NCI-H1930 (cell line): ENCODE results near the gene GLIS2.
"Not testable (repeated sequence)": the region's sequence is repeated elsewhere in the genome, so short reads cannot be mapped to it uniquely, and the experiment has no call there.

ENCODE experiments used
- DNase-seq, 2 experiments: peaks; one replicate each; lab custom pipeline; 2025; lab: John Stamatoyannopoulos, UW

GLIS2 gene

DNA sequence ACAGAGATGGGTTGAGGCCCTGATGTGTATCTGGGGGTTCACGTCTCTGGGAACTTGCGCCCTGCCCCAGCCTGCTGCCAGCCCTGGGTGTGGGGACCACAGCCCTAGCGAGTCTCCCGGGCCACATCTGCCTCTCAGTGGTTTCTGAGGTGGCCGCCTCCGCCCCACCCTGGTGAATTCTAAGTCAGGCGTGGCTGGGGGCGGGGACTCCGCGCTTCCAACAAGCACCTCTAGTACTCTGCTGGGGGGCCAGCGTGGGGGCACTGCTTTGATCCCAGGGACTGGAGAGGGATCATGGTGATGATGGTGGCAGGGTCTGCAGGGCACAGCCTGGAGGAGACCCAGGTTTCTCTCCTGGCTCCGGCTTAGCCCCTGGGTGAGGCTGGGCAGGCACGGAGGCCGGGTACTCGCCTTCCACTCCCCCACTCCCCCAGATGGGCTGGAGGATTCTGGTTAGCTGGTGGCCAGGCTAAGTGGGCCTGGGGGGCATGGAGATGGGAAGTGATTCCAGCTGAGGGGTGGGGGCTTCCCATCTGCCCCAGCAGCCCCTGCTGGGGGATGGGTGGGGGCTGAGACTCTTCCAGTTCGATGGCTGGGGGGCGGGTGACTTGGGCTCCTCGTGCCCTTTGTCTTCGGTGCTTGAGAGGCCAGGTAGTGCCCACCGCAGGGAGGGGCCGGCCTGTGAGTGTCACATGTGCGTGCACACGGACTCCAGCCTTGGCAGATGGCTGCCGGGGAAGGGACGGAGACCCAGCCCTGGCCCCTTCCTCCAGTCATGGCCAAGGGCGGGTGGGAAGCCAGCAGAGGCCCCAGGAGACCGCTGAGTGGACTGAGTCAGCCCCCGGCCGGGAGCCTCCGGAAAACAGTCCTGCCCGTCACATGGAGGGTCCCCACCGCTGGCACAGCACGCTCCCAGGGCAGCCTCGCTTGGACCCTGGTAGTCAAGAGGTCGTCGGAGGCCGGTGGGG lies 3.9 kb downstream of the GLIS2 start:
- DNase-seq, result no peak

DNA sequence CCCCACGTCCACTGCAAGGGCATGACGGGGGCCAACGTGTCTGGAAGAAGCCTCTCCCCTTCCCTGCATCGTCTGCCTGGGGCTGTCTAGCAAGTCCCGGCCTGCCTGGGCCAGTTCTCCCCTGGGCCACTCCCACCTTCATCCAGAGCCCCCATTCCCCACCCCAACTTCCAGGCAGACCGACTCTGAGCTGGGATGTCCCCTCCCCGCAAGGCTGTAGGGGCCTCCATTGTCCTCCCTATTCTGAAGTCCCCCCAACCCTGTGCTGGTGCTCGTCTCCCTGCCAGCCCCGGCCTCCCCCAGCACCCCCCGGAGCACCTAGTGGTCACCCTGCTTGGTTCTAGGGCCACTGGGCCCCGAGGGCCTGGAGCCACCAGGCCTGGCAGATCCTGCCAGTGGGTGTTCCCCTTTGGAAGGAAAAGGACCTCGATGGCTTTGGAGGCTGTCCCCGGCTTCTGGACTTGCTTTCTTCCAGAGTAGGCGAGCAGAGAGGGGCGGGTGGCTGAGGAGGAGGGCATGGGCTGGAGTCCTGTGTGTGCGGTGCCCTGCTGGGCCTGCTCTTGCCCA lies 4.8 kb downstream of the GLIS2 start:
- DNase-seq, result no peak

- DNase-seq, result no peak
These were observed 5.6 kb downstream of the GLIS2 start for GRCh38 chr16:4321286-4322120.

DNA sequence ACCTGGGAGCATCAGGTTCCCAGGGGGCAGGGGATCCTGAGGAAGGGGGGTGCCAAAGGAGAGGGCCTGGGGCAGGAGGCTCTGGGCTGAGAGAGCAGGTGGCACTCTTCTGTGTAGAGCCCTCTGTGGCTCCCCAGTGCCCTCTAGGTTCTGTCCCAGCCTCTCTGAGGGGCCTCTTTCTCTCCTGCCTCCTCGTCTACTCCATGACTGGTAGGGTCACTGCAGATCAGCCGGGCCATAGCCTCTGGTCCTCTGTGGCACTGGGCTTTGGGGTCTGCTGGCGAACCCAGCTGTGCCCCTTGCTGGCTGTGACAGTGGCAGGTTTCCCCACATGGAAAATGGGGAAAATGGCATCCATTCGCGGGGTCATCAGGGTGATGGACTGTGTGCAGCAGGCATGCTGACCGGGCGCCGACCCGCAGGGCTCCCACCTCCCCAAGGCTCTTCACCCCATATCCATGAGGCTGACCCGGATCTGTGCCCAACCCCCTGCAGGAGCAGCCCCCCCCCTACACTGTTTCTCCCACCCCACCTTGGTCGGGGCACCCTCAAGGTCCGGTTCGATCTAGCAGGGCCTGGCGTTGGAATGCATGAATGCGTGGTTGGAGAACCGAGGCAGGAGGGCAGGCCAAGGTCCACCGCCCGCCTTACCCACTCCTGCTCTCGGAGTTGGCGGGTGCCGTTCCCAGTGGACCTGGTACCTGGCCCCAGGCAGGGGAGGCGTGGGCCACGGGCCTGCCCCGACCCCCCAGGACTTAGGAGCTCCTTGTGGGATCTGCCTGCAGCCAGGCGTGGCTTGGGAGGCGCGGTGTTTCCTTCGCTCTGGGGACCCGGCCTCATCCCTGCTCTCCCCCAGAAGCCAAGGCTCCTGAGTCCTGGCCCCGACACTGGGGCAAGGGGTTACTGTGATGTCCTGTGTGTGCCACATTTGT lies 6.5 kb downstream of the GLIS2 start:
- DNase-seq, result no peak

DNA sequence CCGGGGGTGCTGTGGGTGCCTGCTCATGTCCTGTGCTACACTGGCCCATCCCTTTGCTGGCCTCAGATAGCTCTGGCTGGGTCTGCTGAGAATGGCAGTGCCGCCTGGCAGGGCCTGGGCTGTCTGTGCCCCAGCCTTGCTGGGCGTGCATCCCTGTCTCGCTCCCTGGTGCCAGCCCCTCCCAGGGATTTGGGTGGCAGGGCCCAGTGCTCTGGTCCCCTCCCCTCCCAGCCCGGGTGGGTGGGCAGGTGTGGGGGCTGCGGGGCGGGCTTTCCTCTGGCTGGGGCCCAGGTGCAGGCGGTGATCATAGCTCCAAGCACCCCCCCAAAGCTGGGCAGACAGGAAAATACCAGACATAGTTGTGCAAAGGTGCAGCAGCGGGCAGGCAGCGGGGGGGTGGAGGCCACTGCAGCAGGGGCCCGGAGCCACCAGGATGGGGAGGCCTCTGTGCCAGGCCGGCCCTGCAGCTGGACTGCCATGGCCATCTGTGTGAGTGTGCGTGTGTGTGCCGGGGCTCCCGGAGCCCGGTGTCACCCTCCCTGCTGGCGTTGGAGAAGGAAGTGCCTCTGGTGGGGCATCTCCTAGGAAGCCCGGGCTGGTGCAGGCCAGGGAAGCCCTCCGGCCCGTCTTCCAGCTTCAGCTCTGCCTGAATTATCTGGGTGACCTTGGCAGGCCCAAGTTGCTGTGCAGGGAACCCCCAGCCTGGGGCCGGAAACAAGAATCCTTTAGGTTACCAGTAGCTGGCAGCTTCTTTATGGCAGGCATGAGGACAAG lies 7.4 kb downstream of the GLIS2 start:
- no peak for DNase-seq

DNA sequence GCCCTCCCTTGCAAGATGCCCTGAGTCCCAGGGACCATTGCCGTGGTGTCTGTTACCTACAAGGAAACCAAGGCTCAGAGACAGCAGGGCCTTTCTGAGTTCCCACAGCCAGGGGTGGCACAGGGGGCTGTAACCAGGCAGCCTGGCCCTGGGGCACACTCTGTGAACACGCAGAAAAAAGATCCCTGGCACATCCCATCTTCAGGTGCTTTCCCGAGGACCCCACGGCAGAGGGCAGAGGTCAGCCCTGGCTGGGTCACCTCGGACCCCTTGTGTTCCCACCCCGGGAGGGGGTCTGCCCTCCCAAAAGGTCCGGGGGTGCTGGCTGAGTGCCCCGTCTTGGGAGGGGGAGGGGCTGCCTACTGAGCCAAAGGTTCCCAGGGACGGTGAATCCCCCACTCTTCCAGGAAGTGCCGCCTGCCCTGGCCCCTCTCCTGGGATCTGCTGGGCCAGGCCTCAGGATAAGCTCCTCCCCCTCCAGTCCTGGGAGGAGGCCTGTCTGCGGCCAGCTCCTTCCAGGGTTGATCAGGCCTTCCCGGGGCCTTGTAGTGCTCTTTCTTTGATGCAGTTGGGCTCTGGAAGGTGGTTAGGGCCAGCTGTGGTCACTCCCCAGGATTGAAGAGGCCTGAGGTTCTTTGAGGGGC lies 8.1 kb downstream of the GLIS2 start:
- DNase-seq, result no peak

DNA sequence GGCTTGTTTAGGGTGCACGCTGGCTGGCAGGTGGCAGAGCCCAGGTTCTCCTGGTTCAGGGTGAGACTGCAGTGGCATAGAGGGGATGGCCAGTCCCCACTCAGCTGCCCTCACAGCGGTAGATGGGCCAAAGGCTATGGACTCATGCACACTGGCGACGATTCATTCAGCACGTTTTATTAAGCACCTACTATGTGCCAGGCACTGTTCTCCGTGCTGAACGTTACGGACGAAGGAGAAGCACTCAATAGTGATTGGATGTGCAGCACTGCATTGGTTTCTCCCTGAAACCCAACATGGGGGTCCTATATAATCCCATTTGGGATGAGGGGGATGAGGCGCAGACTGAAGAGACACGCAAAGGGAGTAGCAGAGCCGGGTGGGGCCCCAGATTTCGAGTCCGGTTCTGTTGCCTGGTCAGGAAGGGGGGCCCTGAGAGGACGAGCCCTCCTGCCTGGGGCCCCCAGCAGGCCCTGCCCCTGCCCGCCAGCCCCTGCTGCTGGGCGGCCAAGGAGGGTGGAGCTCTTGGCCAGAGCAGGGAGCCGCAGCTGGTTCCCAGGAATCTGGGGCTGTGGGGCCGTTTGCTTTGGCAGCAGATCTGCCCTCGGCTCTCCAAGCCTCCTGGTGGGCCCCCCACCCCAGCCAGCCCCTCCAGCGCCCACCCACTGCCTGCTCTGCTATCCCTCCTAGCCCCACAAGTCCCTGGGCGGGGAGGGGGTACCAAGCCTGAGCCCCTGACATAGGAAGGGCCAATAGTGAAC lies 8.8 kb downstream of the GLIS2 start:
- no peak for DNase-seq

- no peak for DNase-seq
These were observed 9.4 kb downstream of the GLIS2 start for GRCh38 chr16:4325253-4325758.

DNA sequence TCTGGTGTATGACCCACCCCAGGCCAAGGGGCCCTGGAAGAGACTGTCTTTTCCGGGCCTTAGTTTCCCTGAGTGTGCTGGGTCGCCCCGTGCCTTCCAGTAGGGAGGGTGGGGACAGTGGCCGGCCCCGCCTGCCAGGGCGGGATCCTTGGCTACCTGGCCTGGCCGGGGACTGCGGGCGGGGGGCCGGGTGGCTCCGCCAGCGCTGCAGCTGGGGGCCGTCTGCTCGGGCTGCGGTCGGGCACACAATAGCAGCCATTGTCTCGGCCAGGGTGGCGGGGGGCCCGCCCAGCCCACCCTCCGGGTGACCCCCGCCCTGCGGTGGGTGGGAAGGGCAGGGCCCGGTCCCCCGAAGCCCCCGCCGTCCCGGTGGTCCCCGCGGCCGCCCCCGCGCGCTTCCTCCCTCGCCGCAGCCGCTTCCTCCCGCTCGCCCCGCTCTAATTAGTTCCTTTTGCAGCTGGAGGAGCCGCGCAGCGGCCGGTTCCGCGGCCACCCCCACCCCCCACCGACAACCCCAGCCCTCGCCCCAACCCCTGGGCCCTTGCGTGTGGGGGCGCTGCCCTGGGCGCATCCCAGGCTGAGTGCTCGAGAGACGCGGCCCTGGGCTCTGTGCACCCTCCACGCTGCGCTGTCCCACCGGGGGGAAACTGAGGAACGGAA lies 11.6 kb downstream of the GLIS2 start:
- DNase-seq, result no peak

DNA sequence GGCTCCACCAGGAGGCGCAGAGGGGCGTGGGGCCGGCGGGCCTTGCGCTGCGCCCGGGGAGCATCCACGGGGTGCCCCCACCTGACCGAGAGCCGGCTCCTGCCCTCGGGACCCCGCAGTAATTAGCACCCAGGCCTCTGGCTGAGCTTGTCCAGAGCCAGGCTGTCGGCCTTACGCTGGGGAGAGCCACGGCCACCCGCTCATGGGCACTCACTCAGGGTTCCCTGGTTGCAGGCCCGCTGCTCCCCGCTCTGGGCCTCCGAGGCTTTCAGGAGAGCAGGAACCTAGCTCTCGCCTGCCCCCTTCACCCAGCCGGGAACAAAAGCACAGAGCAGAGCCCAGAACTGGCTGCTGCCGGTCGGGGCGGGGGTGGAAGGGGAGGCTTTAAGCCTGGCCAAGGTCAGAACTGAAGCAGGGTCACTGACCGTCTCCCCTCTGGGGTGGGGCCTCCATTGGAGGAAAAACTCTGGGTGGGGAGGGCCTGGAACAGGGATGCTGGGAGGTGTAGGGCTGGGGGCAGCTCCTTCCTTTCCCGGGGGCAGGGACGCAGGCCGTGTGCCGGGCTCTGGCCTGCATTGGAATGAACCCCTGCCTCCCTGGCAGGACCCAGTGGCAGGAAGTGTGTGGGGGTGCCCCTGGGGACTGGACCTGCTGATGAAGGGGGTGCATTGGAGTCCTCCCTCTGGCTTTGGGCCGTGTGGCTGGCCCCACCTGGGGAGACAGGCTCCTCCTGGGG lies 12.3 kb downstream of the GLIS2 start:
- DNase-seq, result no peak

- DNase-seq, result no peak
These were observed 13.2 kb downstream of the GLIS2 start for GRCh38 chr16:4328782-4329775.

- peak in 1 of 2 experiments; percentile 30 for DNase-seq
These were observed 14.5 kb downstream of the GLIS2 start for GRCh38 chr16:4330277-4330874.

DNA sequence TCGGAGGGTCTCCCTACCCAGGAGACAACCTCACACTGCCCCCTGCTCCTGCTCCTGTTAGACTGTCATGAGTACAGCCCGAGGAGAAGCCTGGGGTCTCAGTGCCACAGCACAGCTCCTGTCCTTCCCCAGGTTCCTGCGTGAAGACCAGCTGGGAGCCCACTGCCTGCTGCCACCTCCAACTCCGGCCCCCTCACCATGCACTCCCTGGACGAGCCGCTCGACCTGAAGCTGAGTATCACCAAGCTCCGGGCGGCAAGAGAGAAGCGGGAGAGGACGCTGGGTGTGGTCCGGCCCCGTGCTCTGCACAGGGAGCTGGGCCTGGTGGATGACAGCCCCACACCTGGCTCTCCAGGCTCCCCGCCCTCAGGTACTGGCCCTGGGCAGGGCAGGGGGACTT lies 16.2 kb downstream of the GLIS2 start:
- DNase-seq, result no peak

DNA sequence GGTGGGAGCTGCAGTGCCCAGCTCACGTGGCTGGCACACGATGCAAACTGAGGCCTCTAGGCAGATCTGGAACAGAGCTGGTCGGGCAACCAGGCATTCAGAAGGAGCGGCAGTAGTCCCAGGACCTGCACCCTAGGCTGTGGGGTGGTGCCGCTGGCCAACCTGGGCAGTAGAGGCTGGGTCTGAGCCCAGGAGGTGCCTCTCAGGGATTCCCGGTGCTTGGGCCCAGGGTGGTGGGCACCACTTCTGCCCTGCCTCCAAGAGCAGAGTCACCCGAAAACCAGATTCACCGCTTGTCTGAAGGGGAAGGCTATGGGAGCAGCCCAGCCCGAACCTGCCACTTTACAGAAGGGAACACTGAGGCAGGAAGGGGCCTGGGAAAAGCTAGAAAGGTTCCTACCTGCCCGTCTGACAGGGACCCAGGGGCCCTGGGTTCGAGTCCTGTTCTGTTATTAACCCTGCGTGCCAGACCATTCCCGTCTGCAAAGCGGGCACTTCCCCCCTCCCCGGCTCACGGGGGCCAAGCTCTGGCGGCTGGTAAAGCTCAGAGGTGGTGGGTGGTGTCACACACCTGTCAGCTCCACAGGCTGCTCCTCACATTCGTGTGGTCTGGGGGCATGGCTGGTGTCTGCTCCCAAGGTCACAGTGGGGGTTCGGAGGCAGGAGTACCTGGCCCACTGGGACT lies 16.9 kb downstream of the GLIS2 start:
- DNase-seq, result no peak

DNA sequence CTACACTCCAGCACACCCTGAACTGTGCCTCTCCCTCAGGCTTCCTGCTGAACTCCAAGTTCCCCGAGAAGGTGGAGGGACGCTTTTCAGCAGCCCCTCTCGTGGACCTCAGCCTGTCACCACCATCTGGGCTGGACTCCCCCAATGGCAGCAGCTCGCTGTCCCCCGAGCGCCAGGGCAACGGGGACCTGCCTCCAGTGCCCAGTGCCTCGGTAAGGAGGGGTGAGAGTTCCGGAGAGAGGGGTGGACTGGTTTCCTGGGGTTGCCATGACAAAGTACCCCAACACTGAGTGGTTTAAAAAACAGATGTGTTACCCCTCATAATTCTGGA lies 17.4 kb downstream of the GLIS2 start:
- DNase-seq, result no peak

GRCh38 chr16:4333714-4334113 lies 17.8 kb downstream of the GLIS2 start:
- not testable (repeated sequence) for DNase-seq
